NCI-H748 (cell line): ENCODE measurements around the gene CDT1.

Experiments
- DNase-seq: peaks from one replicate; lab custom pipeline; 2025; ENCODE audit not compliant: unreplicated experiment; lab: John Stamatoyannopoulos, UW

Gene CDT1

DNA sequence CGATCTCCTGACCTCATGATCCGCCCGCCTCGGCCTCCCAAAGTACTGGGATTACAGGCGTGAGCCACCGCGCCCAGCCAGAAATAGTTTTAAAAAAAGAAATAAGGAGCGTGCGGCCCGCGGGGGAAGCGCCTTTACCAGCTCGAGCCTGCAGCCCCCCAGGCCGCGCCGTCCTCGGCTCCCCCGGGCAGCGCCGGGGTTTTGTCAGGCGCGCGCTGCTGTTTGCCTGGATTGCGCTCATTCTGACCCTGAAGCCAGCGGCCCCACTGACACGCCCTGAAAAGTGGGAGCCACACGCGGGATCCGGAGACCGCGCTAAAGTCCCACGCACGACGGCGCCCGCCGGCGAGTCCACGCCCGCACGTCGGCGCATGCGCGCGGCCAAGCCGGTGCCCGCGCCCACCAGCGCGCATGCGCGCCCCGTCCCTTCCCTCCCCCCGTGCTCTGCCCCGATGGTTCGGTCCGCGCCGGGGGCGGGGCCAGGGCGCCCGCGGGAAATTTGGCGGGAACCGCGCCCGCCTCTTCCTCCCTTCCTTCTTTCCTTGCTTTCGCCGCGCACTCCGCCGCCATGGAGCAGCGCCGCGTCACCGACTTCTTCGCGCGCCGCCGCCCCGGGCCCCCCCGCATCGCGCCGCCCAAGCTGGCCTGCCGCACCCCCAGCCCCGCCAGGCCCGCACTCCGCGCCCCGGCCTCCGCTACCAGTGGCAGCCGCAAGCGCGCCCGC, at the start of gene CDT1:
TSS of gene CDT1 (plus strand) at position 526 of the 724 bp plus-strand sequence. CDS start at position 569, 43 bp downstream.
- peak; percentile 75 for DNase-seq

DNA sequence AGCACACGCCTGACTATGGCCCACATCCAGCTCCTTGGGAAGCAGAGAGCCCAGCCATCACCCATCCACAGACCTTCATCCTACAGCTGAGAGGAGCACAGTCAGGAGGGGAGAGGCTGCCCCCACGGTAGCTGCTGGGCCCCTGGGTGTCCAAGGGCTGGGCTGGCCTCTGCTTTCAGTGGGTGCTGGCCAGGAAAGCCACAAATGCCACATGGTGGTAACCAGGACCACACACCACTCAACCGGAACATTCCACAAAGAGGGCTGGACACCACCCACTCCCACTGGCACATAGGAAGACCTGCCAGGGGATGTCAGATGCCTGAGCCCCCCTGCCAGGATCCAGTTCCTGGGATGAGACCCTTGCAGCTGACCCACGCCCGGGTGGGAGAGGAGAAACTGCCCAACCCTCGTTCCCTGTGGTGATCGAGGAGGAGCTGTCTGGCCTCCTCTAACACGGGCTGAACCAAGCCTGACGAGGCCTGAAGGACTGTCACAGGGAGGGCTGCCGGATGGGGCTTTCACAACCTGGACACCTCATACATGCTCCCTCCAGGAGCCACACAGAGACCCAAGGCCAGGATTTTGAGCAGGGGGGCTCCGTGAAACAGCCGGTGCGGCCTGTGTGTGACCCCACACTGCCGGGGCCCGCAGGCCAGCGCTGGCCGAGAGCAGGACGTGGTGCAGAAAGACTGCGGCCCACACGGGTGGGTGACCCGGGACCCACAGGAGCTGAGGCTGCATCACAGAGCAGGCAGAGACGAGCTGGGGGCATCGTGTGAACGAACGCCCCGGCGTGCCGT, 49.3 kb upstream of the CDT1 start:
- no peak for DNase-seq

DNA sequence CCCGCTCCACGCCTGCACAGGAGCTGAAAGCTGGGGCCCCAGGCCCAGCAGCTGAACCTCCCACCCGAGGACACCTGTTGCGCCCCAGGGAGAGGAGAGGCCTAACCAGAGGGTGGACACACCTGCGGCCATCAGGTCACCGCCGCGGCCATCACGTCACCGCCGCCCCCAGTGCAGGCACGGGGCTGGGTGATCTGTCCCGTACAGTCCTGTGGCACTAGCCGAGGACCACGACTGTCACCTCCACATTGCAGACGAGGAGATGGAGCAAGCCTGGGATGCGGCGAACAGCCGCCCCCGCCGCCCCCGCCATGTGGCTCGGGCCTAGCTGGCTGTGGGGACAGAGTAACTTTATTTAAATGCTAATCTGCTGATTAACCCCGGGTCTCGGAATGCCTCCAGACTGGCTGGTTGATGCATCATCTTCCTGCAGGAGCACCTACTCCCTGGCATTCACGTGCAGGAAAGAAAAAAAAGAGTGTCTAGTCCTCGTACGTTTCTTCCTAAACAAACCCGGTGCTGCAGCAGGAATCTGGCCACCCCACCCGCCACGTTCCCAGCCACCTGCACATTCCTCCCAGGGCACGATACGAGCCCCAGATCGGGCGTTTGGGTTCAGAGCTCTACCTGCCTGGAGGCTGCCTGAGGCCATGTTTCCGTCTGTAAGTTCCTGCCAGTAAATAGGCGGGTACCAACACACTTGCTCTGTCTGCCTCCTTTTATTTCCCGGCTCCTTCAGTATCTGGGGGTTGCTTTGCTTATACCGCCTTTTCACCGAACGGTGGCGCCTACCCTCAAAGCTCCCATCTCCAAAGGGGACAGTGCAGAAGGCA, 48.5 kb upstream of the CDT1 start:
- peak; percentile 7 for DNase-seq

DNA sequence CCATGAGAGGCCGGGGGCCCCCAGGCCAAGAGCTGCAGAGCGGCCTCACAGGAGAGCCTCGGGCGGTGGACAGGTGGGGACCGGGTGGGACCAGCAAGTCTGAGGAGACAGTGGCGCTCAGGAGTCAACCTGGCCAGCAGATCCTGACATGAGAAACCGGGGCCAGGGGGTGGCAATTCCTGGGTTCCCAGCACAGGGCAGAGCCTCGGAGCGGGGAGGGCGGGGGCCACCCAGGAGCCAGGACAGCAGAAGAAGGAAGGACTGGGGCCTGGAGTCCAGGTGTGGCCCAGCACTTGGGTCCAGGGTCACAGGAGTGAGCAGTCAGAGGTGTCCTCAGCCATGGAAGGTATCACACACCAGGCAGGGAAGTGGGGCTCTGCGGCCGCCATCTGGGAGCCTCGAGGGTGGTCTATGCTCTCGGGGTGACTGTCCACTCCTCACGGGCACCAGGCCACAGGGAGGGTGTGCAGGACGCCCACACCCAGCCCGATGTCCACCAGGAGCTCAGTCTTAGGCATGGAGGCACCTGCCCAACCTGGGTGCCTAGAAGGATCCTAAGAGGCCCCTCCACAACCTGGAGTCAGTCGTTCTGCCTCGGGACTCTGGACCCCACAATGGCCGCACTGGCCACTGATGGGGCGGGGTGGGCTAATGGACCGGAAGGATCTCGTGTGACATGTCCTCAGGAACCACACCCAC, 47.7 kb upstream of the CDT1 start:
- no peak for DNase-seq

DNA sequence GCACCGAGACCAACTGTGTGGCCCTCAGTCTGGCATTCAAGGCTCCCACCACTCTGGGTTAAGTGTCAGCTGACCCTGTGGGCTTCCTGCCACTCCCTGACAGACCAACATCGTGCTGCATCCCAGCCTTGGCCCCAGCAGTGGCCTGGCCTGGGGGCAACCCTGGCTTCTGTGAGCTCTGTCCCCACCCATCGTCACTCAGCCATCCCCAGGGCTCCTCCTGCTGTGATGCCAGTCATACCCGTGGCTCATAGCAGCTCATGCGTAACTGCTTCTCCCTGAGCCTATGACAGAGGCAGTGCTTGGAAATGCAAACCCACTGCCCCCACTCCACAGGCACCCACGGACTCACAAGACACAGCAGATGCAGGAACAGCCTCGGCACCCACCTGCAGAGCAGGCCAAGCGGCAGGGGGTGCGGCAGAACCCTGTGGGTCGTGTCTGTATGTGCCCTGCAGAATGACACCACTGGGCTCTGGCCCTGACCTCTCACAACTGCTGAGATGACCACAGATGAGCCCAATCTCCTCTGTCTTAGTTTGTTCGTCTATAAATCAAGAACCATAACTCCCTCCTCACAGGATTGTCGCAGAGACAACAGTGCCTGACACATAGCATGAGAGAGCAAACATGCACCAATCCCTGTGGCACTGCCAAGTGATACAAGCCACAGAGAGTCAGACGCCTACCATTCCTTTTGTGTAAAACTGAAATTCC, 45.2 kb upstream of the CDT1 start:
- no peak for DNase-seq

DNA sequence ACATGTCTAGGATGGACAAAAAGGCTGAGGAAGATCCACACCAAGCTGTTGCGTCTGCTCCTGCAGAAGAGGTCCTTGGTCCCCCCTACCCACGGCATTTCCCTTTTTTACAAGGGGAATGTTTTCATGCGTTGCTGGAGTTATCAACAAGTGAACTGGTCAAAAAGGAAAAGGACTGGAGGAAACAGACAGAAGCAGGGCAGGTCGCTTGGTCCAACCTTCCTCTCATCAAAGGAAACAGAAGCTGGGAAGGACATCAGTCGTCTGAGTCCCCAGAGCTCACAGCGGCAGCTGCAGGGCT, 44.7 kb upstream of the CDT1 start:
- no peak for DNase-seq

DNA sequence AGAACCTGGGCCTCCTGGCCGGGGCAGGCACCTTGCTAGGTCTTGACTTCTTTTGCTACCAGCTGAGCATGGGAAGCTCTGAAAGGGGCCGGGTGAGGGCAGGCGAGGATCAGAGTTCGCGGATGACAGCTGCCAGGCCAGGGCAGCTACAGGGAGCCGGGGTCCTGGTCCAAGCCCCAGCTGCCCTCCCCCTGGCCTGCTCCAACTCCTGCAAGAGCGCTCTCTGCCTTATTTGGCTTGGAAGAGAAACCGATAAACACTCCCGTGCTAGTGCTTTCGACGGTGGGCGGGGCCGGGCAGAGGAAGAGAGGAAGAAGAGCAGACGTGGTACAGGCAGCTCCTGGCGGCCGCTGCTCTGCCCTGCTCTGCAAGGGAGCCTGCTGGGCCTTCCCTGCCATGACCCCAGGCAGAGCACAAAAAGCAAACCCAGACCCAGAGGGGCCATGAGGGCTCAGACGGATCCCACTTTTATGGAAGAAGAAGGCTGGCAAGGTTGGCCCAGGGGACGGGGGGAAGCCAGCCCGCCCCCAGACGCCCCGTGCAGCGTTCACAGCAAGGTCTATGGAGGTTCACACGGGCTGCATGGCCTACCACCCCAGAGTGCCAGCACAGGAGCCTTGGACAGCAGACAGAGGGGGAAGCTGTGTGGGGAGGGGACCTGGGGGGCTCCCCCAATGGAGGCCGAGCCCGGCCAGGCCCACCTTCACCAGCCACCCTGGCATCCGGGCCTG, 44.2 kb upstream of the CDT1 start:
- no peak for DNase-seq

DNA sequence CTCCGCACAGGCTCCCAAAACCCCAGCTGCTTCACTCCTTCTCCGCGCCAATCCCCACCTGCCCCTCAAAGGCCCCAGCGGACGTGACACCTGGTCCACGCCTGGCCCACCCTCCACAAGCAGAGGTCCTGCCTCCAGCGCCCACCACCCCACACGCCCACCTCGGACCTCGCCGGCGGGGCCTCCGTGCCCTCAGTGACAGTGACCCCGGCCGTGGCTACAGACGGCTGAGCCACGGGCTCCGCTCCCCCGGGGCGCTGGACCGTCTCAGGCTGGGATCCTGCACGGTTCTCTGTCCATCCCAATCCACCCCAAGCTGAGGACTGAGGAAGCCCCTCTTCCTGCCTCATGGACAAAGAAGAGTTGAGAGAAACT, 43.6 kb upstream of the CDT1 start:
- no peak for DNase-seq

DNA sequence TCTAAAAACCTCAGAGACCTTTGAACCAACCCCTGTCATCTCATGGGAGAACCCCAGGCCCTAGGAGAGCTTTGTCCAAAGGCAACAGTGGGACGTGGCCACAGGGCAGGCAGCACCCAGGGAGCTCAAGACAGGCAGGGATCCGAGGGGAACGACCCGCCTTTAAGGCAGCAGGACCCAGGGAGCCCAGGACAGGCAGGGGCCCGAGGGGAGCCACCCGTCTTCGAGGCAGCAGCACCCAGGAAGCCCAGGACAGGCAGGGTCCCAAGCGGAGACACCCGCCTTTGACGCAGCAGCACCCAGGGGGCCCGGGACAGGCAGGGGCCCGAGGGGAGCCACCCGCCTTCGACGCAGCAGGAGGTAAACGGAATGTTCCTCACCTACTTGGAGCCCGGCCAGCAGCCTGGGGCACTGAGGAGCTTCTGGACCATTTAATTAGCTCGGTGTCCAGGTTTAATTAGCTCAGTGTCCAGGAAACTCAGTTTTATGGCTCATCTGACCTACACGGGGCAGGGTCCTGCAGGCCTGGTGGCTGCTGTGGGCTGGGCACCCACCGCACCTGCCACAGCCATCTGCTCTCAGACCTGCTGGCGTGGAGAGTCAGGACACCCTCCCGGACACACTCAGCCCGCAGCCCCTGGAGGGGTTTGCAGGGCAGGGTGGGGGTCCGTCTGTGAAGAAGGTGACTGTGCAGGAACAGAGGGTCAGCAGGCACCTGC, 43.0 kb upstream of the CDT1 start:
- DNase-seq = no peak

DNA sequence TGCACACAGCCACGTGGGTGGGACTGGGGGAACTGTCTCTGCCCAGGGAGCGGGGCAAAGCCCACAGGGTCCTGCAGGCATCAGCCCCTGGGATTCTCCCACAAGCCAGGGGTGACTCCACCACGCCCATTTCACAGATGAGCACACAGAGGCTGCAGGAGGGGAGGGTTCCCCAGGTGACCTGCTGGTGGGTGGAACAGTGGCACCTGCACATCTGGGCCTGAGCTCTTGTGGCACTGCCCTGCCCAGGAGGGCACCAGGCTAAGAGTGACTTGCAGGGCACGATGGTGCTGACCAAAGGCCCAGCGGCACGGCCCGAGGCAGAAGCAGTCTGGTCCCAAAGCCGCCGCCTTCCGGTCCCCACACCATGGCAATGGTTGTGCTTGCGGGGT, 42.5 kb upstream of the CDT1 start:
- no peak for DNase-seq

DNA sequence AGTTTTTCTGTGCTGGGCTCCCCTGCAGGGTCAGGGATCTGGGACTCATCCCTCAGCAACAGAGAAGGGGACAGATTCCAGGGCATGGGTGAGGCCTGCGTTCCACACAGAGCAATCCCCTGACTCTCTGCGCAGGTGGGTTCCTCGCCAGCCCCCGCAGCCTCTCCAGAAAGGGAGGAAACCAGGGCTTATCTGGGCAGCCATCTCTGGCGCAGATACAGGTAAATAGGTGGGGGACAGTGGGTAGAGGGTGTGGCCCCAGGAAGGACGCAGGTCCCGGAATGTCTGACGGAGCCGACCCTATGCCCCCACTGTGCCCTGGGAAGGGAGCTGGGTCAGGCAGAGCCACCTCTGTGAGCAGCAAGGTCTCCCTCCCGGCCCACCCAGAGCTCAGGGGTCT, 41.8 kb upstream of the CDT1 start:
- DNase-seq = no peak

DNA sequence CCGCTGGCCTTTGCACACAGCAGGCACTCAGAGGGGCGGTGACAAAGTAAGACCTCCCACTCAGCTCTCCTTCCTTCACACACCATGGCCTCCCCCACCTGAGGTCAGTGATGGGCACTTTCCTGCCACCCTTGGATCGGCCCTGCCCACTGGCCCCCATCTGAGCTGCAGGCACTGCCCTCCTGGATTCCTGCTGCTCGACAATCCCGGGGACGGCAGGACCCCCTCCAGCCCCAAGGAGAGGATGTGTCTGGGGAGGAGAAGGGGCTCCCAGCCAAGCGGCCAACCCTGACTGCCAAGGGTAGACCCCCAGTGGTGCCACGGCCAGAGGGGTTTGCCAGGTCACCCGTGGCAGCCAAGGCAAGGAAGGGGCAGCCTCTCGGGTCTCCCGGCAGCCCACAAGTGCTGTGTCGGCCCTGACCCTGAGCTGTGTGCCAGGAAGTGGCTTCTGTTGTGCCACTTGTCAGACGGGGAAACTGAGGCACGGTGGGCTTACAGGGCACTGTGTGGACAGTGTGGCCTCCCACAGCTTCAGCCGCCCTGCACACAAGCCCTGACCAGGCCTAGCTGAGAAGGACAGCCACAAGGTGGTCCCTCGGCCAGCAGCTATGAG, 41.2 kb upstream of the CDT1 start:
- DNase-seq = no peak

DNA sequence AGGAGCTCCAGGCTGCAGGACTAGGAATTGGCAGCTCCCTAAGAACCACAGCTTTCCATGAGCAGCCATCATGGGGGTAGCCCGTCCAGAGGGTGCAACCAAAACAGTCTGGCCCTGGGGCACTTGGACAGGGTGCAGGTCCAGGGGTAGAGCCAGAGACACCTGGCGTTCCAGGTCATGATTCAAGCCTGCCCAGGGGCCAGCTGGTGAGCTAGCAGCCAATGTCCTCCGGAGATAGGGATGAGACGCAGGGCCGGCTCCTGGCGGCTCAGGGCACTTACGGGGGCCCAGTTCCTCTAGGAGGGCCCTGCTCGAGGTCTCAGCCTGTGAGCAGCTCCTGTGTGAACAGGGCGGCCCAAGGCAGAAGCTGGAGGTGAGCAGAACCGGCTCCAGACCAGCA, 40.6 kb upstream of the CDT1 start:
- no peak for DNase-seq

DNA sequence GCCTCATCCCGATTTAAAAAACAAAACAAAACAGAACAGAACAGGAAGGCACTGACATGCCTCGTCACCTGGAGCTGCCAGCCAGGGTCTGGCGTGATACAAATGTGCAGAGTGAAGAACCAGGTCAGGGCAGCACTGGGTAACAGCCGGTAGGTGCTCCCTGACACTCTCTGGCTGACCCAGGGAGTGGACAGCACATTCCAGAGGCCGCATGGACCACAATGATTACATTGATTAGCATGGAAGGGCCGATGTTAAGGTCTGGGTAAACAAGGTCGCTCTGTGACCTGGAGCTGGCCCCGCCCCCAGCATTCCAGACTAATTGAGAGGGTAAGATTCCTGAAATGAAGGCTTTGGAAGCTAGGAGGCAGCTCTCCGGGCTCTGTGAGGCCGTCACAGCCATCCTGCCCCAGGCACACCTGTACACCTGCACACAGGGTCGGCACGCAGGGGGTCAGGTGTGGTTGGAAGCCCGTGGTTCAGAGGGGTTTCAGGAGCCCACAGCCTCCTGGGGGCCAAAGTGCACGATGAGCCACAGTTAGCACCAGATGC, 40.0 kb upstream of the CDT1 start:
- no peak for DNase-seq

DNA sequence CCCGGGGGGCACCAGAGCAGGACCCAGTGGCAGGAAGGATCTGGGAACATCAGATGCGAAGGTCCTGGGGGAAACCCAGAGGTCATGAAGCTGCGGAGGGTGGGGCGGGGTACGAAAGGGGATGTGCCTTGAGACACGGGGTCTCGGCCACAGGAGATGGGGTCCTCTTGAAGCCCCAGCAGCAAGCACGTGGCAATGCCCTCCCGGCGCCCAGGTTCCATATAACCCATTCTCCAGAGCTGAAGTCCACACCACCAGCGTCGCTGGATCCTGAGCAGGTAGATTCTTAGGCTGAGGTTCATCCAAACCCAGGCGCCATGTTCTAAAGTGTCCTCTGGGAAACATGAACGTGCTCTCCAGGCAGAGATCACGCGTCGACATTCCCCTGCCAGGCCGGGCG, 39.5 kb upstream of the CDT1 start:
- DNase-seq = no peak

DNA sequence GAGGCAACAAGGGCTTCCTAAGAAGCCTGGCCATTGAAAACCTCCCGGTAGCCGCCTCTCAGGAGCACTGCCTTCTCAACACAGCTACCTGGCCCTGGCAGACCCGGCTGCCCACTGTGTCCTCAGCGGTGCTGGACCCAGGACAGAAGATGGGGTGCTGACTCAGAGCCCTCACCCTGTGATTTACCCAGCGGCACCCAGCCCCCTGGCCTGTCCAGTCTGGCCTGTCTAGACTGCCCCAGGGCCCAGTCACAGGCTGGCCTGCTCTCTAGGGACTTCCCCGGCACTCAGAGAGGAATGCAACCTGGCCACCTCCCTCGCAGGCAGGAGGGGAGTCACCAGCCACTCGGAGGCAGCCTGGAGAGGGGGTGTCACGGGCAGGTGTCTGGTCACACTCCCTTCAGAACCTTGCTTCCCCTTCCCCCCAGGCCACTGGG, 38.7 kb upstream of the CDT1 start:
- DNase-seq = no peak

DNA sequence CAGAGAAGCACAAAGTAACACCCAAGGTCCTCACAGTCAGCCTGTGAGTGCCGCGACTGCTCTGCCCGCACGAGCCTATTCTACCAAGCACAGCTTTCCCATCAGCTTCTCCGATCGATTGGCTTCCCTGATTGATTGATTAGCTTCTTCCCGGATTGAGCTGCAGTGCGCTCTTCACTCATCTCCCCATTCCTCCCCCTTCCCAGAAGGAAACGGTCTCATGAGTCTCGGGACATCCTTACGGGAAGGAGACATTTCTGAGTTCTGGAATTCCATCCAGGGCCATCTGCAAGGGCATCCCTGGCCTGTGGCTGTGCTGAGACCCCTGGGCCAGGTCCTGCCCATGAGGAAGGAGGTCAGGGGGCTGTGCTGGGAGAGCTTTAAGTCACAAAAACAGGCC, 36.6 kb upstream of the CDT1 start:
- DNase-seq = no peak

DNA sequence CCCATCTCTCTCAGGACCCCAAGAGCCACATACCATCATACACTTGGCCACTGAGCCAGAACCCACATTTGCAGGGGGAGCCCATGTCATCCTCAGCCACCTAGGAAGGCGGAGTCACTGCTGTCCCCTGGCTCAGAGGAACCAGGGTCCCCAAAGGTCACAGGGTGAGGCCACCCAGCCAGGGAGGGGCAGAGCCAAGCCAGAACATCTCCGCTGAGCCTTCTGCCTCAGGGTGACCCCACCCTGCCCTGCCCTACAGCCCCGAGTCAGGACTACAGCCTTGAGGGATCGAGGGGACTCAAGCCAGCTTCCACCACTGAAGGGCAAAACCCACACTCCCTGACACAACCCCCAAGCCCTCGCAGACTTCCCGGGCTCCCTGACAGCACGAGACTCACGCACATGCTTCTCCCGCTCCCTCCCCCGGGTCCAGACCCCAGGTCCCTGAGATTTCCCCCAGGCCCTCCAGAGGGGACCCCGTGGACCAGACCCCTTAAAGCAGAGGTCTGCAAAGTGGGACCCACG, 36.0 kb upstream of the CDT1 start:
- no peak for DNase-seq
